ENCODE measurements around the gene DOCK1.

Gene DOCK1

GRCh38 chr10:126902157-126902556 is 3.1 kb upstream of the DOCK1 start:
- TF ChIP-seq, protein P1, sequence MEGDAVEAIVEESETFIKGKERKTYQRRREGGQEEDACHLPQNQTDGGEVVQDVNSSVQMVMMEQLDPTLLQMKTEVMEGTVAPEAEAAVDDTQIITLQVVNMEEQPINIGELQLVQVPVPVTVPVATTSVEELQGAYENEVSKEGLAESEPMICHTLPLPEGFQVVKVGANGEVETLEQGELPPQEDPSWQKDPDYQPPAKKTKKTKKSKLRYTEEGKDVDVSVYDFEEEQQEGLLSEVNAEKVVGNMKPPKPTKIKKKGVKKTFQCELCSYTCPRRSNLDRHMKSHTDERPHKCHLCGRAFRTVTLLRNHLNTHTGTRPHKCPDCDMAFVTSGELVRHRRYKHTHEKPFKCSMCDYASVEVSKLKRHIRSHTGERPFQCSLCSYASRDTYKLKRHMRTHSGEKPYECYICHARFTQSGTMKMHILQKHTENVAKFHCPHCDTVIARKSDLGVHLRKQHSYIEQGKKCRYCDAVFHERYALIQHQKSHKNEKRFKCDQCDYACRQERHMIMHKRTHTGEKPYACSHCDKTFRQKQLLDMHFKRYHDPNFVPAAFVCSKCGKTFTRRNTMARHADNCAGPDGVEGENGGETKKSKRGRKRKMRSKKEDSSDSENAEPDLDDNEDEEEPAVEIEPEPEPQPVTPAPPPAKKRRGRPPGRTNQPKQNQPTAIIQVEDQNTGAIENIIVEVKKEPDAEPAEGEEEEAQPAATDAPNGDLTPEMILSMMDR (IDR thresholded peaks at IDR 0.05; ENCODE audit: borderline replicate concordance, extremely low read depth, low read length, poor library complexity, severe bottlenecking): no peak
- no peak for TF ChIP-seq EZH2 (IDR thresholded peaks at IDR 0.05; ENCODE audit: borderline replicate concordance, low read depth, low read length, severe bottlenecking)
- Histone ChIP-seq H3K27me3 (ENCODE audit: insufficient read depth, low read length, poor library complexity) (no peaks in the 10 kb centered on the region), H3K9me3 (ENCODE audit: insufficient read depth, low read length, severe bottlenecking) (peaks cover 18% of the 10 kb centered on the region), H3K4me2 (ENCODE audit: insufficient read depth, low read length) (no peak overlapping the region), H4K20me1 (ENCODE audit: insufficient read depth, low read length) (no peaks in the 10 kb centered on the region), H3K4me3 (ENCODE audit: low read depth in 1 of 2, low read length in 2 of 2) (no peak overlapping the region), H2AFZ (ENCODE audit: low read depth, low read length) (no peak overlapping the region), H3K9ac (ENCODE audit: low read depth, low read length) (no peak overlapping the region), H3K27ac (ENCODE audit: low read length) (no peak overlapping the region), H3K79me2 (ENCODE audit: insufficient read depth, low read length) (no peaks in the 10 kb centered on the region), H3K4me1 (ENCODE audit: insufficient read depth, low read length) (no peaks in the 10 kb centered on the region), H3K36me3 (ENCODE audit: insufficient read depth, low read length) (no peaks in the 10 kb centered on the region)
- DNase-seq (no peak), ATAC-seq (ENCODE audit: insufficient read depth, low read depth) (no peak)

DNA sequence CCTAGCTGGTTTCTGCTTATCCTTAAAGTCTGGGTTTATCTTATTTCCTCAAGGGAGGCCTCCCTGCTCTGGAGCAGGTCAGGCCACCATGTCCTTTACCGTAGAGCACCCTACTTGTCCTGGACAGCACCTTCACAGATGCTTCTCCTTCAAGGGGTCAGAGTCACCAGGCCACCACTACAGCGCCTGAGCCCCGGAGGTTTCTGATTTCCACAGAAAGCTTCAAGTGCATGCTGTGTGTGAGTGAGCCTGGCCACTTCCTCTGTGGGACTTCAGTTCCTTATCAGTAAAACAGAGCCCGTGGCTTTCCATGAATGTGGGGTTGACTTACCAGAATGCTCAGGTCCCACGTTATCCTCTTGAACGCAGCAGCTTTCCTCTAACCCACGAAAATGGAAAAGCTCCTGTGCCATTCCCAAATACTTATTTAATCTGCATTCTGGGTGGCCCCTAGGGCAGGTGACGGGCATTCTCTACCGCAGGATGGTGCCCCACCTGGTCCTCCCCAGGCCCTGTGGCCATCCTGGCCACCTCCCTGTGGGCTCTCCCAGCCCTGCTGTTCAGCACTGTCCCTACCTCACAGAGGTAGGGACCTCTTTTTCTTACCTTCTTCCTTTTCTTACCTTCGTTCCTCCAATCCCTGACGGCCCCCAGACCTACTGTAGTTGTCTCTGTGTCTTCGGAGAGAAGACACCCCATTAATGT is 1.4 kb upstream of the DOCK1 start:
- TF ChIP-seq EZH2 (IDR thresholded peaks at IDR 0.05; ENCODE audit: borderline replicate concordance, low read depth, low read length, severe bottlenecking): no peak
- TF ChIP-seq, protein P1 (IDR thresholded peaks at IDR 0.05; ENCODE audit: borderline replicate concordance, extremely low read depth, low read length, poor library complexity, severe bottlenecking): no peak
- H3K4me1 ChIP-seq (ENCODE audit: insufficient read depth, low read length): no peaks in the 10 kb centered on the region

DNA sequence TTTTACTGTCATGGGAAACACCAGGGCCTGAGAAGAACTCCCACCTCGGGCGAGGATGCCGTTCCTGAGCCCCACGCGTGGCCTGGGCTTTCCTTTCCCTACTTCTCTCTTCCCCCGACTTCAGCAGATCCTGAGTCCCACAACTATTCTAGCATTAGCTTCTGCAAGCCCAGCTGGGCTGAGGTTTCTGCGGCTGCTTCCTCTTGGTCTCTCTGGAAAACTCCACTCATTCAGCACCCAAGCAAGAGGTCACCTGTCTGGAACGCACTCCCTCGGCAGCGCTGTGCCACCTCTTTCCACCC is 761 bp upstream of the DOCK1 start:
- Histone ChIP-seq H3K4me2 (ENCODE audit: insufficient read depth, low read length) (no peak overlapping the region), H4K20me1 (ENCODE audit: insufficient read depth, low read length) (no peaks in the 10 kb centered on the region), H3K4me1 (ENCODE audit: insufficient read depth, low read length) (no peaks in the 10 kb centered on the region), H3K4me3 (ENCODE audit: low read depth in 1 of 2, low read length in 2 of 2) (no peak overlapping the region), H3K79me2 (ENCODE audit: insufficient read depth, low read length) (no peaks in the 10 kb centered on the region), H3K9me3 (ENCODE audit: insufficient read depth, low read length, severe bottlenecking) (peaks cover 6% of the 10 kb centered on the region), H3K36me3 (ENCODE audit: insufficient read depth, low read length) (no peaks in the 10 kb centered on the region), H3K9ac (ENCODE audit: low read depth, low read length) (no peak overlapping the region), H2AFZ (ENCODE audit: low read depth, low read length) (no peak overlapping the region), H3K27me3 (ENCODE audit: insufficient read depth, low read length, poor library complexity) (no peaks in the 10 kb centered on the region), H3K27ac (ENCODE audit: low read length) (no peak overlapping the region)
- no peak for ATAC-seq (ENCODE audit: insufficient read depth, low read depth)
- no peak for TF ChIP-seq EZH2 (IDR thresholded peaks at IDR 0.05; ENCODE audit: borderline replicate concordance, low read depth, low read length, severe bottlenecking)
- TF ChIP-seq, protein P1 (IDR thresholded peaks at IDR 0.05; ENCODE audit: borderline replicate concordance, extremely low read depth, low read length, poor library complexity, severe bottlenecking): no peak
- no peak for DNase-seq

More for the DNA sequence above, 1.4 kb upstream of the DOCK1 start:
- Histone ChIP-seq H3K4me3 (ENCODE audit: low read depth in 1 of 2, low read length in 2 of 2) (no peak overlapping the region), H3K9me3 (ENCODE audit: insufficient read depth, low read length, severe bottlenecking) (peaks cover 8% of the 10 kb centered on the region), H2AFZ (ENCODE audit: low read depth, low read length) (no peak overlapping the region), H3K36me3 (ENCODE audit: insufficient read depth, low read length) (no peaks in the 10 kb centered on the region), H3K27me3 (ENCODE audit: insufficient read depth, low read length, poor library complexity) (no peaks in the 10 kb centered on the region), H3K79me2 (ENCODE audit: insufficient read depth, low read length) (no peaks in the 10 kb centered on the region), H3K4me2 (ENCODE audit: insufficient read depth, low read length) (no peak overlapping the region), H4K20me1 (ENCODE audit: insufficient read depth, low read length) (no peaks in the 10 kb centered on the region), H3K9ac (ENCODE audit: low read depth, low read length) (no peak overlapping the region), H3K27ac (ENCODE audit: low read length) (no peak overlapping the region)
- DNase-seq (no peak), ATAC-seq (ENCODE audit: insufficient read depth, low read depth) (no peak)

All from DND-41 (cell line).